ENCODE measurements around the gene ADGRF5. TPM values are rescaled to one million over a fixed set of nuclear protein-coding genes. Genes with fewer than 3 reads are reported as not detected.

ADGRF5 gene
- total and polyA plus RNA-seq, 2 donors (not counting 3 experiments of a cell fraction or from before 2014, with no cell fraction given), result 26.3 to 50.0 TPM

DNA sequence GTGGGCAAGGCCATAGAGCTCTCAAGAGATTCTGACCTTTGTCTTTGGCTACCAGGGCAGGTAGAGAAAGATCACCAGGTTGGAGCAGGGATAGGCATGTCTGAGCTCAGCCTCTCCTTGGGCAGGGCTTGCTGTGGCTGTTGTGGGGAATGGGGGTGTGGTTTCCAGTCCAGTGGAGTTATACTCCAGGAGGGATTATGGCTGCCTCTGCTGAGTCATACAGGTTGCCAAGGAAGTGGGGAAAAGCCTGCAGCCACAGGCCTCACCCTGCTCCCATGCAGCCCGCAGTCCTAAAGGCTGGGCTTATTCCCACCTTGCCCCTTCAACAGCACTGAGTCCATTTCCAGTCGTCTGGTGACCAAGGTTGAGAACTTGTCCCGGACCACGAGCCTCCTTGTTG, 106.6 kb downstream of the ADGRF5 start:
- no peak overlapping the region for H3K4me3 ChIP-seq (replicated peaks in 1 of 3; ENCODE audit: insufficient read depth in 1 of 3, low read depth in 1 of 3, low read length in 3 of 3)
- H3K9me1 ChIP-seq (replicated peaks; ENCODE audit: control insufficient read depth, extremely low read depth, insufficient read depth, low read length), result no peaks in the 10 kb centered on the region
- no peaks in the 10 kb centered on the region for H3K36me3 ChIP-seq (ENCODE audit: control insufficient read depth in 2 of 2, extremely low read depth in 1 of 2, insufficient read depth in 2 of 2, low read length in 2 of 2)
- H3K4me1 ChIP-seq (ENCODE audit: control insufficient read depth, extremely low read depth, insufficient read depth, low read length), result no peaks in the 10 kb centered on the region
- TF ChIP-seq, protein P1, sequence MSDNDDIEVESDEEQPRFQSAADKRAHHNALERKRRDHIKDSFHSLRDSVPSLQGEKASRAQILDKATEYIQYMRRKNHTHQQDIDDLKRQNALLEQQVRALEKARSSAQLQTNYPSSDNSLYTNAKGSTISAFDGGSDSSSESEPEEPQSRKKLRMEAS (IDR thresholded peaks at IDR 0.05; ENCODE audit: insufficient read depth, insufficient read length), result no peak
- no peak for TF ChIP-seq MYC (IDR thresholded peaks at IDR 0.05; ENCODE audit: low read depth, low read length)
- TF ChIP-seq CTCF (IDR thresholded peaks at IDR 0.05; ENCODE audit: extremely low read depth in 1 of 2, insufficient read depth in 1 of 2, low read depth in 1 of 2, low read length in 2 of 2), result no peak
- TF ChIP-seq JUN (IDR thresholded peaks at IDR 0.05; ENCODE audit: borderline replicate concordance, insufficient read depth, insufficient read length, low read depth), result no peak
- no peak for TF ChIP-seq POLR2A (IDR thresholded peaks at IDR 0.05; ENCODE audit: low read depth, low read length)
- TF ChIP-seq FOS (IDR thresholded peaks at IDR 0.05; ENCODE audit: borderline replicate concordance, insufficient read depth, low read length), result no peak
- TF ChIP-seq GATA2 (IDR thresholded peaks at IDR 0.05; ENCODE audit: insufficient read depth, insufficient read length, low read depth, low read length), result no peak
- H3K27ac ChIP-seq (ENCODE audit: insufficient read depth, low read depth, low read length), result no peak overlapping the region
- POLR2A ChIA-PET, result no interaction called here
- no peak overlapping the region for H3K9ac ChIP-seq (replicated peaks; ENCODE audit: extremely low read depth, insufficient read depth, low read length)
- dilution Hi-C loops (cut with MboI; ENCODE audit: extremely low pct_ligation_motif_present, low sequenced_read_pairs), result no loop called here
- no peak overlapping the region for H2AFZ ChIP-seq (ENCODE audit: low read depth, low read length)
- H4K20me1 ChIP-seq (replicated peaks; ENCODE audit: control insufficient read depth, extremely low read depth, insufficient read depth, low read length), result no peaks in the 10 kb centered on the region
- CTCF ChIA-PET, result no interaction called here
- no peak for DNase-seq (ENCODE audit: low read depth, low spot score)
- BruUV-seq (replicated peaks), result no TSS peak
- intact Hi-C loops (cut with micrococcal nuclease), result no loop called here
- no peak for FAIRE-seq
- peaks cover 4 to 7% of the 10 kb centered on the region in 2 experiments for H3K27me3 ChIP-seq (ENCODE audit: control insufficient read depth in 2 of 2, insufficient read depth in 2 of 2, low read length in 2 of 2)
- no peaks in the 10 kb centered on the region for H3K9me3 ChIP-seq (replicated peaks; ENCODE audit: control insufficient read depth, insufficient read depth, low read length)
- H3K79me2 ChIP-seq (ENCODE audit: control insufficient read depth, insufficient read depth, low read length), result no peaks in the 10 kb centered on the region
- no peak overlapping the region for H3K4me2 ChIP-seq (ENCODE audit: insufficient read depth, low read length)
